GM23338 (cell line): Measurements from ENCODE around the gene MKRN2OS. TPM values are rescaled to one million over a fixed set of nuclear protein-coding genes. Genes with fewer than 3 reads are reported as not detected.

Source experiments
- ATAC-seq: fragments of 200-7000 bp; cut with Tn5 transposase; 3 replicates; pipeline ENCODE4 v1.9.1; 2020
- DNase-seq: peaks from one replicate; pipeline ENCODE4 v3.0.0-alpha.2; 2015; ENCODE audit warnings: low spot score
- H2AFZ ChIP-seq: fragments of 200-600 bp; sonication (generic); 2 replicates; pipeline ENCODE4 v1.8.0; 2016; ENCODE audit warnings: antibody characterized with exemption, mild to moderate bottlenecking, moderate library complexity
- H3F3A ChIP-seq: fragments of 200-600 bp; sonication (generic); replicated peaks from 2 replicates; pipeline ENCODE4 v1.8.0; 2017; ENCODE audit warnings: antibody characterized with exemption, mixed run types, low read depth
- H3K27ac ChIP-seq: fragments of 200-600 bp; sonication (generic); 2 replicates; pipeline ENCODE4 v1.6.1; 2016; ENCODE audit warnings: low read depth
- H3K27me3 ChIP-seq: fragments of 200-600 bp; sonication (generic); 2 replicates; pipeline ENCODE4 v1.8.0; 2016; ENCODE audit warnings: mild to moderate bottlenecking, mixed run types, moderate library complexity; ENCODE audit not compliant: insufficient read depth
- H3K36me3 ChIP-seq: fragments of 200-600 bp; sonication (generic); 2 replicates; pipeline ENCODE4 v1.8.0; 2016; ENCODE audit warnings: mild to moderate bottlenecking; ENCODE audit not compliant: insufficient read depth
- H3K4me1 ChIP-seq: fragments of 200-600 bp; sonication (generic); 2 replicates; pipeline ENCODE4 v1.8.0; 2016; ENCODE audit warnings: mild to moderate bottlenecking, moderate library complexity; ENCODE audit not compliant: insufficient read depth
- H3K4me2 ChIP-seq: fragments of 200-600 bp; sonication (generic); 2 replicates; pipeline ENCODE4 v1.7.1; 2017; ENCODE audit warnings: mixed run types
- H3K4me3 ChIP-seq: fragments of 200-600 bp; sonication (generic); 2 replicates; pipeline ENCODE4 v1.6.1; 2016; ENCODE audit warnings: mixed run types
- H3K79me2 ChIP-seq: fragments of 200-600 bp; sonication (generic); replicated peaks from 2 replicates; pipeline ENCODE4 v1.8.0; 2017; ENCODE audit warnings: mild to moderate bottlenecking; ENCODE audit not compliant: insufficient read depth
- H3K9me2 ChIP-seq: fragments of 200-600 bp; sonication (generic); 2 replicates; pipeline ENCODE4 v1.8.0; 2017; ENCODE audit not compliant: insufficient read depth
- H4K20me1 ChIP-seq: fragments of 200-600 bp; sonication (generic); replicated peaks from 2 replicates; pipeline ENCODE4 v1.8.0; 2017; ENCODE audit warnings: mild to moderate bottlenecking; ENCODE audit not compliant: insufficient read depth
- H3K27ac Mint-ChIP-seq: 2 replicates; pipeline ENCODE4 v1.8.0; 2020; ENCODE audit warnings: inconsistent platforms, mild to moderate bottlenecking, moderate library complexity, mixed read lengths
- H3K27me3 Mint-ChIP-seq: 3 replicates; pipeline ENCODE4 v1.8.0; 2022; ENCODE audit warnings: low read depth, mild to moderate bottlenecking, moderate library complexity, mixed read lengths, inconsistent platforms; ENCODE audit not compliant: insufficient read depth, poor library complexity
- H3K36me3 Mint-ChIP-seq: 3 replicates; pipeline ENCODE4 v1.8.0; 2021; ENCODE audit warnings: low read depth, mild to moderate bottlenecking, inconsistent platforms, moderate library complexity, mixed read lengths
- H3K4me1 Mint-ChIP-seq: 3 replicates; pipeline ENCODE4 v1.8.0; 2020; ENCODE audit warnings: mild to moderate bottlenecking, inconsistent platforms, mixed read lengths
- H3K4me3 Mint-ChIP-seq: 3 replicates; pipeline ENCODE4 v1.8.0; 2021; ENCODE audit warnings: moderate library complexity, mild to moderate bottlenecking, inconsistent platforms, mixed read lengths
- H3K9me3 Mint-ChIP-seq: 3 replicates; pipeline ENCODE4 v1.8.0; 2020; ENCODE audit warnings: moderate library complexity, mild to moderate bottlenecking, inconsistent platforms, mixed read lengths
- CTCF ChIP-seq, 2 experiments: fragments of 200-600 bp in 1 of 2; sonication (generic) in 1 of 2; conservative IDR thresholded peaks; 2 replicates each; pipeline versions ENCODE4 v1.5.1 to v1.6.1; 2016 to 2017; ENCODE audit warnings: antibody characterized with exemption in 2 of 2, low read depth in 2 of 2, mild to moderate bottlenecking in 2 of 2, moderate library complexity in 1 of 2
- EZH2phosphoT487 ChIP-seq: fragments of 200-600 bp; sonication (generic); IDR thresholded peaks from one replicate; pipeline ENCODE4 v1.8.1; 2018; ENCODE audit warnings: antibody characterized with exemption; ENCODE audit not compliant: unreplicated experiment
- POLR2AphosphoS5 ChIP-seq: IDR thresholded peaks from 2 replicates; pipeline ENCODE4 v1.6.1; 2016; ENCODE audit warnings: antibody characterized with exemption, low read depth
- STAT1 ChIP-seq: IDR thresholded peaks from one replicate; pipeline ENCODE4 v1.6.1; 2016; ENCODE audit warnings: antibody characterized with exemption; ENCODE audit not compliant: unreplicated experiment
- ZNF114 ChIP-seq: fragments of 250-450 bp; sonication (Bioruptor Pico); IDR thresholded peaks from 2 replicates; pipeline ENCODE4 v1.5.0; 2020; ENCODE audit warnings: mild to moderate bottlenecking, moderate library complexity
- polyA plus RNA-seq: library from polyadenylated mRNA; unstranded; fragments of >200 nt; fragmentation: Nextera tagmentation; extraction: Ambion mirVana; gene quantifications from 2 replicates; pipeline ENCODE4 v1.2.1, GENCODE V29; 2016
- total RNA-seq: library from RNA; depleted of rRNA; stranded (reverse); fragments of >200 nt; shearing (Covaris generic); gene quantifications from 2 replicates; pipeline ENCODE4 v1.2.3, GENCODE V29; 2014
- TF ChIP-seq, protein P1 (sequence below): fragments of 250-450 bp; sonication (Bioruptor Pico); IDR thresholded peaks from 2 replicates; pipeline ENCODE4 v1.5.0; 2020; ENCODE audit warnings: mild to moderate bottlenecking, moderate library complexity

Gene MKRN2OS
- total and polyA plus RNA-seq, 2 experiments from 2014 or later: 0.55 TPM; not detected in 1

DNA sequence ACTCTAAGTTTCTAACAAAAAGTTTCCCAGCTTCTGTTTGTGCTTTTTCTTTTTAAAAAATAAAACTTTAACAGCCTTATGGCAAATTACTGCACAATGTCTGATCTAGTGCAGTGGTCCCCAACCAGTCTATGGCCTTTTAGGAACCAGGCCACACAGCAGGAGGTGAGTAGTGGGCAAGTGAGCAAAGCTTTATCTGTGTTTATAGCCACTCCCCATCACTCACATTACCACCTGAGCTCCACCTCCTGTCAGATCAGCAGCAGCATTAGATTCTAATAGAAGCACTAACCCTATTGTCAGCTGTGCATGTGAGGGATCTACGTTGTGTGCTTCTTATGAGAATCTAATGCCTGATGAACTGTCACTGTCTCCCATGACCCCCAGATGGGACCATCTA is 17.2 kb upstream of the MKRN2OS start:
- H3F3A ChIP-seq: no peaks in the 10 kb centered on the region
- no peaks in the 10 kb centered on the region for H3K9me3 Mint-ChIP-seq
- H2AFZ ChIP-seq: no peak overlapping the region
- H3K79me2 ChIP-seq: peaks cover 98% of the 10 kb centered on the region
- H3K4me1 Mint-ChIP-seq: peaks cover 39% of the 10 kb centered on the region
- H3K27ac Mint-ChIP-seq: no peak overlapping the region
- no peak overlapping the region; the same call in 1 of the 2 replicates for H3K27ac ChIP-seq
- DNase-seq (no peak), ATAC-seq (no peak)
- peaks cover 3% of the 10 kb centered on the region; the same call in 1 of the 3 replicates for H3K36me3 Mint-ChIP-seq
- no peak overlapping the region for H3K4me3 ChIP-seq
- no peak for TF ChIP-seq POLR2AphosphoS5
- no peak overlapping the region for H3K4me2 ChIP-seq
- peaks cover 3% of the 10 kb centered on the region for H3K27me3 Mint-ChIP-seq
- no peaks in the 10 kb centered on the region for H3K9me2 ChIP-seq
- H3K4me3 Mint-ChIP-seq: no peak overlapping the region
- H3K4me1 ChIP-seq: peaks cover 38% of the 10 kb centered on the region
- no peaks in the 10 kb centered on the region for H3K27me3 ChIP-seq
- H4K20me1 ChIP-seq: peaks cover 60% of the 10 kb centered on the region
- H3K36me3 ChIP-seq: no peaks in the 10 kb centered on the region

- Histone ChIP-seq H3K4me2 (no peak overlapping the region), H3K4me1 (peaks cover 38% of the 10 kb centered on the region), H3K36me3 (no peaks in the 10 kb centered on the region), H3K27ac (no peak overlapping the region), H3K27me3 (no peaks in the 10 kb centered on the region), H3K9me2 (no peaks in the 10 kb centered on the region), H2AFZ (no peak overlapping the region), H3K4me3 (no peak overlapping the region), H3K79me2 (peaks cover 92% of the 10 kb centered on the region), H3F3A (peaks cover 2% of the 10 kb centered on the region; the same call in 1 of the 2 replicates), H4K20me1 (peaks cover 59% of the 10 kb centered on the region)
- Mint-ChIP-seq H3K4me3 (no peak overlapping the region), H3K4me1 (peaks cover 39% of the 10 kb centered on the region), H3K27ac (no peak overlapping the region), H3K36me3 (peaks cover 2% of the 10 kb centered on the region; the same call in 1 of the 3 replicates), H3K9me3 (no peaks in the 10 kb centered on the region), H3K27me3 (peaks cover 3% of the 10 kb centered on the region)
- DNase-seq (no peak), ATAC-seq (no peak)
- TF ChIP-seq ZNF114 (CRISPR knock-in tag): no peak
- TF ChIP-seq, protein P1, sequence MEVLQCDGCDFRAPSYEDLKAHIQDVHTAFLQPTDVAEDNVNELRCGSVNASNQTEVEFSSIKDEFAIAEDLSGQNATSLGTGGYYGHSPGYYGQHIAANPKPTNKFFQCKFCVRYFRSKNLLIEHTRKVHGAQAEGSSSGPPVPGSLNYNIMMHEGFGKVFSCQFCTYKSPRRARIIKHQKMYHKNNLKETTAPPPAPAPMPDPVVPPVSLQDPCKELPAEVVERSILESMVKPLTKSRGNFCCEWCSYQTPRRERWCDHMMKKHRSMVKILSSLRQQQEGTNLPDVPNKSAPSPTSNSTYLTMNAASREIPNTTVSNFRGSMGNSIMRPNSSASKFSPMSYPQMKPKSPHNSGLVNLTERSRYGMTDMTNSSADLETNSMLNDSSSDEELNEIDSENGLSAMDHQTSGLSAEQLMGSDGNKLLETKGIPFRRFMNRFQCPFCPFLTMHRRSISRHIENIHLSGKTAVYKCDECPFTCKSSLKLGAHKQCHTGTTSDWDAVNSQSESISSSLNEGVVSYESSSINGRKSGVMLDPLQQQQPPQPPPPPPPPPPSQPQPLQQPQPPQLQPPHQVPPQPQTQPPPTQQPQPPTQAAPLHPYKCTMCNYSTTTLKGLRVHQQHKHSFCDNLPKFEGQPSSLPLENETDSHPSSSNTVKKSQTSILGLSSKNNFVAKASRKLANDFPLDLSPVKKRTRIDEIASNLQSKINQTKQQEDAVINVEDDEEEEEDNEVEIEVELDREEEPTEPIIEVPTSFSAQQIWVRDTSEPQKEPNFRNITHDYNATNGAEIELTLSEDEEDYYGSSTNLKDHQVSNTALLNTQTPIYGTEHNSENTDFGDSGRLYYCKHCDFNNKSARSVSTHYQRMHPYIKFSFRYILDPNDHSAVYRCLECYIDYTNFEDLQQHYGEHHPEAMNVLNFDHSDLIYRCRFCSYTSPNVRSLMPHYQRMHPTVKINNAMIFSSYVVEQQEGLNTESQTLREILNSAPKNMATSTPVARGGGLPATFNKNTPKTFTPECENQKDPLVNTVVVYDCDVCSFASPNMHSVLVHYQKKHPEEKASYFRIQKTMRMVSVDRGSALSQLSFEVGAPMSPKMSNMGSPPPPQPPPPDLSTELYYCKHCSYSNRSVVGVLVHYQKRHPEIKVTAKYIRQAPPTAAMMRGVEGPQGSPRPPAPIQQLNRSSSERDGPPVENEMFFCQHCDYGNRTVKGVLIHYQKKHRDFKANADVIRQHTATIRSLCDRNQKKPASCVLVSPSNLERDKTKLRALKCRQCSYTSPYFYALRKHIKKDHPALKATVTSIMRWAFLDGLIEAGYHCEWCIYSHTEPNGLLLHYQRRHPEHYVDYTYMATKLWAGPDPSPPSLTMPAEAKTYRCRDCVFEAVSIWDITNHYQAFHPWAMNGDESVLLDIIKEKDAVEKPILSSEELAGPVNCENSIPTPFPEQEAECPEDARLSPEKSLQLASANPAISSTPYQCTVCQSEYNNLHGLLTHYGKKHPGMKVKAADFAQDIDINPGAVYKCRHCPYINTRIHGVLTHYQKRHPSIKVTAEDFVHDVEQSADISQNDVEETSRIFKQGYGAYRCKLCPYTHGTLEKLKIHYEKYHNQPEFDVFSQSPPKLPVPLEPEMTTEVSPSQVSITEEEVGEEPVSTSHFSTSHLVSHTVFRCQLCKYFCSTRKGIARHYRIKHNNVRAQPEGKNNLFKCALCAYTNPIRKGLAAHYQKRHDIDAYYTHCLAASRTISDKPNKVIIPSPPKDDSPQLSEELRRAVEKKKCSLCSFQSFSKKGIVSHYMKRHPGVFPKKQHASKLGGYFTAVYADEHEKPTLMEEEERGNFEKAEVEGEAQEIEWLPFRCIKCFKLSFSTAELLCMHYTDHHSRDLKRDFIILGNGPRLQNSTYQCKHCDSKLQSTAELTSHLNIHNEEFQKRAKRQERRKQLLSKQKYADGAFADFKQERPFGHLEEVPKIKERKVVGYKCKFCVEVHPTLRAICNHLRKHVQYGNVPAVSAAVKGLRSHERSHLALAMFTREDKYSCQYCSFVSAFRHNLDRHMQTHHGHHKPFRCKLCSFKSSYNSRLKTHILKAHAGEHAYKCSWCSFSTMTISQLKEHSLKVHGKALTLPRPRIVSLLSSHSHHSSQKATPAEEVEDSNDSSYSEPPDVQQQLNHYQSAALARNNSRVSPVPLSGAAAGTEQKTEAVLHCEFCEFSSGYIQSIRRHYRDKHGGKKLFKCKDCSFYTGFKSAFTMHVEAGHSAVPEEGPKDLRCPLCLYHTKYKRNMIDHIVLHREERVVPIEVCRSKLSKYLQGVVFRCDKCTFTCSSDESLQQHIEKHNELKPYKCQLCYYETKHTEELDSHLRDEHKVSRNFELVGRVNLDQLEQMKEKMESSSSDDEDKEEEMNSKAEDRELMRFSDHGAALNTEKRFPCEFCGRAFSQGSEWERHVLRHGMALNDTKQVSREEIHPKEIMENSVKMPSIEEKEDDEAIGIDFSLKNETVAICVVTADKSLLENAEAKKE: no peak
- no peak for TF ChIP-seq EZH2phosphoT487
- TF ChIP-seq CTCF (conservative IDR thresholded peaks at IDR 0.05; ENCODE audit: low read depth in 2 of 2): no peak
- no peak for TF ChIP-seq STAT1
Measured at GRCh38 chr3:12561397-12561796, 16.1 kb upstream of the MKRN2OS start.
